Stimulated activated CD4-positive, alpha-beta T cell treated with anti-CD3 and anti-CD28 coated beads, Interleukin-2, amount 100 ng/mL, for 24 hours (primary cell): ENCODE data around the gene TCF4.

ENCODE experiments used
- DNase-seq, 2 donors: peaks; one replicate each; pipeline ENCODE4 v3.0.0-alpha.2; 2020

TCF4 gene

GRCh38 chr18:55214969-55215368 is 373.0 kb downstream of the TCF4 start:
- DNase-seq, result no peak

- no peak for DNase-seq
Observed at GRCh38 chr18:55214534-55214933, 373.5 kb downstream of the TCF4 start.

GRCh38 chr18:55213586-55213985 is 374.4 kb downstream of the TCF4 start:
- no peak for DNase-seq

GRCh38 chr18:55206927-55207326 is 381.1 kb downstream of the TCF4 start:
- DNase-seq, result no peak

DNA sequence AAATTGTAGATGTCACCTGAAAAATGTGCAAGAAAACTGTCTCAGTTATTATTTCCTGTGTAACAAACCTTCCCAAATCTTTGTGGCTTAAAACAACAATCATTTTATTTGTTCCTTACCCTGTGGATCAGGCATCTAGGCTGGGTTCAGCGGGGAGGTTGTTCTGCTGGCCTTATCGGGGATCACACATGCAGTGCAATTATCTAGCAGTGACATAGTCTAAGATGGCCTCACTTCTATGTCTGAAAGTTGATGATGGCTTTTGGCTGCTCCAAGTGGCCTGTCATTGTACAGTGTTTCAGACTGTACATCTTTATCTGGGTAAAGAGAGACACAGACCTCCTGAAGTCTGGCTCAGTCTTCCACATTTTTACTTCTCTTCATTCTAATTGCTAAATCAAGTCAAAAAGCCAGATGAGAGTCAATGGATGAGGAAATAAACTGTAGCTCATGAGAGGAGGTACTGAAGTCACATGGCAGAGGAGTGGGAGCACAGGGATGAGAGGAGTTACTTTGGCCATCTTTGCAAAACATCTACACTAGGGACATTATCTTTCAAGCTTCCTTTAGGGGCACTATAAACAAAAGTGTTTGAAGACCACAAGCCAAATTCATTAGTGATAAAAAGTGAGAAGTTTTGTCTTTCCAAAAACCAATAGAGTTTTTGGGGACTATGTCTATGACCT is 385.6 kb downstream of the TCF4 start:
- no peak for DNase-seq

DNA sequence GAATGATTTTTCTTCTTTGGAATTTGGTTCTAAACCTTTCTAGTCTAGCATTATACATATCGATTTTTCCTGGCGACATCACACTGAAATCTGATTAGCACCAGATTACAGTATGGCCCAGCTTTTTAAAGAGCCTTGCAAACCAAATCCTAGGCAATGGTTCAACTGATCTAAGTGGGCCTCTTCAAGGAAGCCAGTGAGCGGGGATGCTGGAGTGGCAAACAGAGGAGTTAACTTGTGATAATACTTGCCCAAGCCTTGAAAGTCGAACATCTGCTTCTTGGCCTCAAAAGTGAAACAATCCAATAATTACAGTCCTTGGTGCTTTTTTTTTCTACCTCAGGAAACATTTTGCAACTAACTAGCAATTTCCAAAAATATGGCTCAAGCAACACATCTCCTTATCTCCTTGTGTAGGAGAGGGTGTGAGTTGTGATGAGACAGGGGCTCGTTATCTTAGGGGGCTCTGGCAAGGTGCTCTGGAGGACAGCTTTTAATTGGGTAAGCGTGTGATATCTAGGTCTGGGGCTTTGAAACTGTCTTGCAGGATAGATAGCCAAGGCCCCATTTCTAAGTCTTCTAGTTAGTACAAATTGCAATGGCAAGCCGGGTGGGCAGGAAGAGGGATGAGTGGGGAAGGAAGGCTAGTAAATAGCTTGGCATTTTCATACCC is 388.6 kb downstream of the TCF4 start:
- no peak for DNase-seq

DNA sequence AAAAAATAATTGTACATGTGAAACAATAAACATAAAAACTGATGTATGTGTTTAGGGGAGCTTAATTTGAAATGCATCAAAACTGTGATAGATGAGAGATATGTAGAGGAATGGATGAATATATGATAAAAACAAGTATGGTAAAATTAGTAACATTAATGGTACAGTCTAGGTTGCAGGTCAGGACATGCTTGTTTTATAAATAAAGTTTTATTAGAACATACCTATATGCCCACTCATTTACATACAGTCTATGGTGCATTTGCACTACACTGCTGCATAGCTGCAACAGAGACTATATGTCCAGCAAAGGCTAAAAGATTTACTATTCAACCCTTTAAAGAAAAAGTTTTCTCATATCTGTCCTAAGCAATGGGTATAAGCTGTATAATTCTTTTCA is 392.1 kb downstream of the TCF4 start:
- no peak for DNase-seq

- no peak for DNase-seq
Observed at GRCh38 chr18:55189972-55190371, 398.0 kb downstream of the TCF4 start.

DNA sequence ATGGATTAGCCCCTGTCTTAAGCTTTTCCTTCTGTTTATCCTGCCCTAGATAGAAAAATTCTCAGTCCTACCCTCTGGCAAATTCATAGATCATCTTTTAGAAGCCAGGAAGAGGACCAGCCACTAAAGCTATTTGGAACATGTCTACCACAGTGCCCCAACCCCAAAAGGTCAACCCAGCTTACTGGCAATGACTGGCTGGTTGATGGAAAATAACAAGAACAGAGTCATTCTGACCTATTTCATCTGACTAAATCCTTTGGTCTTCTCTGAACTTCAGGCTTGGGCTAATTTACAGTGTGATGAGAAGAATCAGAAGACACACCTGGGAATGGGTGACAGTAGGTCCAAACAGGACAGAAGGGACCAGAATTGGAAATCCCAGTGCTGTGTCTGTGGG is 401.4 kb downstream of the TCF4 start:
- no peak for DNase-seq

- no peak for DNase-seq
Observed at GRCh38 chr18:55185391-55185790, 402.6 kb downstream of the TCF4 start.

GRCh38 chr18:55179835-55180234 is 408.2 kb downstream of the TCF4 start:
- DNase-seq, result no peak

GRCh38 chr18:55179425-55179824 is 408.6 kb downstream of the TCF4 start:
- DNase-seq, result no peak

- no peak for DNase-seq
Observed at GRCh38 chr18:55173291-55173690, 414.7 kb downstream of the TCF4 start.
